NCI-H128 (cell line): ENCODE measurements around the gene MED13L.
"Not testable (repeated sequence)": the region's sequence is repeated elsewhere in the genome, so short reads cannot be mapped to it uniquely, and the experiment has no call there.

Experiments used
- DNase-seq: peaks from one replicate; lab custom pipeline; 2025; ENCODE audit not compliant: unreplicated experiment; lab: John Stamatoyannopoulos, UW

The MED13L gene

GRCh38 chr12:116304621-116305020 is 27.1 kb upstream of the MED13L start:
- no peak for DNase-seq

- DNase-seq = no peak
These were observed 26.4 kb upstream of the MED13L start for GRCh38 chr12:116303929-116304328.

- no peak for DNase-seq
These were observed 25.6 kb upstream of the MED13L start for GRCh38 chr12:116303066-116303465.

- no peak for DNase-seq
These were observed 24.9 kb upstream of the MED13L start for GRCh38 chr12:116302166-116303058.

GRCh38 chr12:116301621-116302020 is 24.1 kb upstream of the MED13L start:
- no peak for DNase-seq

GRCh38 chr12:116299665-116300328 is 22.3 kb upstream of the MED13L start:
- DNase-seq = no peak

- no peak for DNase-seq
These were observed 21.6 kb upstream of the MED13L start for GRCh38 chr12:116299064-116299463.

- DNase-seq = no peak
These were observed 21.1 kb upstream of the MED13L start for GRCh38 chr12:116298578-116298977.

- no peak for DNase-seq
These were observed 19.8 kb upstream of the MED13L start for GRCh38 chr12:116297224-116297834.

GRCh38 chr12:116295327-116296263 is 18.1 kb upstream of the MED13L start:
- no peak for DNase-seq

GRCh38 chr12:116294454-116295165 is 17.1 kb upstream of the MED13L start:
- peak; percentile 51 for DNase-seq

GRCh38 chr12:116293687-116294453 is 16.4 kb upstream of the MED13L start:
- DNase-seq = no peak

- no peak for DNase-seq
These were observed 13.7 kb upstream of the MED13L start for GRCh38 chr12:116291218-116291617.

GRCh38 chr12:116288735-116289134 is 11.2 kb upstream of the MED13L start:
- DNase-seq = no peak

GRCh38 chr12:116287842-116288301 is 10.4 kb upstream of the MED13L start:
- no peak for DNase-seq

GRCh38 chr12:116284396-116284795 is 6.9 kb upstream of the MED13L start:
- no peak for DNase-seq

- not testable (repeated sequence) for DNase-seq
These were observed 6.4 kb upstream of the MED13L start for GRCh38 chr12:116283881-116284280.

- DNase-seq = no peak
These were observed 5.1 kb upstream of the MED13L start for GRCh38 chr12:116282371-116283286.
